ES-I3 (cell line): ENCODE data around the gene PRPF19.

ENCODE experiments used
- H3K36me3 ChIP-seq: 2 replicates; pipeline ENCODE4 v1.6.1; 2013; ENCODE audit warnings: mild to moderate bottlenecking, low read length, control low read depth, moderate library complexity; ENCODE audit not compliant: insufficient read depth
- H3K4me1 ChIP-seq: 2 replicates; pipeline ENCODE4 v1.6.1; 2013; ENCODE audit warnings: mild to moderate bottlenecking, control low read depth, low read length; ENCODE audit not compliant: insufficient read depth
- H3K9ac ChIP-seq: 2 replicates; pipeline ENCODE4 v1.6.1; 2013; ENCODE audit warnings: low read depth, mild to moderate bottlenecking, low read length, moderate library complexity
- H3K9me3 ChIP-seq: 2 replicates; pipeline ENCODE4 v1.6.1; 2013; ENCODE audit warnings: mild to moderate bottlenecking, low read length, moderate library complexity; ENCODE audit not compliant: control insufficient read depth, insufficient read depth

Gene PRPF19

DNA sequence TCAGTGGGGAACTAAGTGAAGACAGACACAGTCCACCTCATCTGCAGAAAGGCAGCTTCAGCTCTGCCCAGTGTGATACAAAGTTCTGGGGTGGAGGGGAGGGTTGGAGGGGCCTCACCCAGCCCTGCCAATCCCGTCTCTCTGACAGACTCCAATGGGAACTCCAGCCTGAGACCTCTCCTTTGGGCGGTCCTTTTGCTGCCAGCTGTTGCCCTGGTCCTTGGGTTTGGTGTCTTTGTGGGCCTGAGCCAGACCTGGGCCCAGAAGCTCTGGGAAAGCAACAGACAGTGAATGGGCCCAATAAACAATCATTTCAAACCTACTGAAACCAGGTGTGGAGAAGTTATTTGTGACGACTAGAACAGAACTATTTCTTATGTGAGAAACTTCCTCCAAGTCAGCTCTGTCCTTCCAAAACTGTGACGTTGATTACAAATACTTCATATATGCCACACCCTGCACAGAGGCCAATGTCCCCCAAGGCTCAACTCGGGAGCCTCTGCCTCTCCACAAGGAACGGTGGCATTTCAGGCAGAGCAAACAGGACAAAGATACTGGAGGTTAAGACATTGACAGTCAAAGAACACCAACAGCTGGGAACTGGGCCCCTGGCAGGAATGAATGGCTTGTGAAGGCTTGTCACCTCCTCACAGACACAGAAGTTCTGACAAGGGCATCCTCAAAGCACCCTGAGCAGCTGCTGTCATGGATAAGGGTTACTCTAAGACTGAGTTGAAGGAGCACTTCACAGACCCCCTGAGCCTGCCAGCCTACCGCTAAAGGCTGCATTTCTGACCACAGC is 30.8 kb downstream of the PRPF19 start:
- Histone ChIP-seq H3K4me1 (peaks cover 12% of the 10 kb centered on the region; the same call in 1 of the 2 replicates), H3K36me3 (no peaks in the 10 kb centered on the region), H3K9ac (no peak overlapping the region), H3K9me3 (no peaks in the 10 kb centered on the region)

DNA sequence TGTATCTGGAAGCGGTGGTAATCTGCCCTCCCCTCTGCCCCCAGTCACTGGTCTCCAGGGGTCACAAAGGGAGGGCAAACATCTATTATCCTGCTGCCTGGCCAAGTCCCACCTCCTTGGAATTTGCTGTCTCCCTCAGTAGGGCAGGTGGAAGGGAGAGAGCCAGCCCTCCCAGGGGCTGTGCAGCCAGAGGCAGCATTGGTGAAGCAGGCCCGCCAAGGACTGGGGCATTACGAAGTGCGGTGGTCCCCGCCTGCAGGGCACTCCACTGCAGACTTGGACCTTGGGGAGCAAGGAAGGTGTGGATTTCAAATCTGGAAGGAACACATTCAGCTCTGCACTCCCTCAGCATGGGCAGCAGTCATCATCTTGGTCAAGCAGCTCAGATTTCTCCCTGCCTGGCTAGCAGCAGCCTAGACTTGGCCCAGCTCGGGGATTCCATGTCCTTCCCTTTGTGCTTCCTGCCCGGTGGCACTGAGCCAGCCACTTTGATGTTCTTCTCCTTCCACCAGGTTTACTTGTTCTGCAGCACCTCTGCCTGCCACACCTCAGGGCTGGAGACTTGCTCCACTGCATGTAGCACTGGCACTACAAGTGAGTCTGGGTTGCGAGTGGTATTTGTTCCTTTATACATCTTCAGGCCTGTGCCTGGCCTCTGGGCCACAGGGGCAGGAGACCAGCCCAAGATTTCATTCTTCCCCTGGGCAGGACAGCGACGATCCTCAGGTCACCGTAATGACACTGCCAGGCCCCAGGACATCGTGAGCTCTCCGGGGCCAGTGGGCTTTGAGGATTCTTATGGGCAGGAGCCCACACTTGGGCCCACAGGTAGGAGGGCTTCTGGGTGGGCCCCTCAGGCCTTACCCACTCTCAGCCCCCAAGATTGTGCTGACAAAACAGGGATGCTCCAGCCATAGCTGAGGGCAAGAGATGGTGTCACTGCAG is 31.7 kb downstream of the PRPF19 start:
- Histone ChIP-seq H3K9ac (no peak overlapping the region), H3K4me1 (peaks cover 12% of the 10 kb centered on the region; the same call in 1 of the 2 replicates), H3K9me3 (no peaks in the 10 kb centered on the region), H3K36me3 (no peaks in the 10 kb centered on the region)

DNA sequence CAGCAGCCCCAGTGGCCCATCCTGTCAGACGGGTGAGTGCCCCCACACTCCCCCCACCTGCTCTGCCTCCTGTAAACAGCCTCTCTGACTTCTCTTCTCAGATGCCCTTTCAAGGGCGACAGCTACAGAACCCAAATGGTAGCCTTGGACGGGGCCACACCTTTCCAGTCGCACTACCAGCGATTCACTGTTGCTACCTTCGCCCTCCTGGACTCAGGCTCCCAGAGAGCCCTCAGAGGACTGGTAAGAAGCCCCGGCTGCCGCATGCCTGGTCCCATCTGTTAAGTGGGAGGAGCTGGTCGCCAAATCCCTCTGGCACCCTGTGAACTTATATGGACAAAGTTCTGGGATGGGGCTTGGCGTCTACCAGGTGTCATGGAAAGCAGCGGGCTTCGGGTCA is 32.9 kb downstream of the PRPF19 start:
- H3K4me1 ChIP-seq, result peaks cover 12% of the 10 kb centered on the region; the same call in 1 of the 2 replicates
- H3K9me3 ChIP-seq, result no peaks in the 10 kb centered on the region
- H3K36me3 ChIP-seq, result no peaks in the 10 kb centered on the region
- no peak overlapping the region for H3K9ac ChIP-seq

DNA sequence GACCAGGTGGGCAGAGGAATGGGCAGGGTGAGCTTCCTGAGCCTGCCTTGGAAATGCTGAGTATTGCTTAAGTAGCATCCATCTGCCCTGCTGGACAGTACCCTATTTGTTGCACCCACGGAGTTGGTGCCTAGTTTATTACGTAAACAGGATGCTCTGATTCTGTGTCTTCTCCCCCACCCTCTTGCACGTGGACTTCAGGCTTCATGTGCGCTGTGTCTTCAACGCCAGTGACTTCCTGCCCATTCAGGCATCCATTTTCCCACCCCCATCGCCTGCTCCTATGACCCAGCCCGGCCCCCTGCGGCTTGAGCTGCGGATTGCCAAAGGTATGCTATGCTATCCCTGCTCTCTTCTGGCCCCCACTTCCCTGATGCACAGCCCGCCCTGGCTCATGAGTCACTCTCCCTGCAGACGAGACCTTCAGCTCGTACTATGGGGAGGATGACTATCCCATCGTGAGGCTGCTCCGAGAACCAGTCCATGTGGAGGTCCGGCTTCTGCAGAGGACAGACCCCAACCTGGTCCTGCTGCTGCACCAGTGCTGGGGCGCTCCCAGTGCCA is 33.3 kb downstream of the PRPF19 start:
- Histone ChIP-seq H3K4me1 (peaks cover 12% of the 10 kb centered on the region; the same call in 1 of the 2 replicates), H3K9ac (no peak overlapping the region), H3K36me3 (no peaks in the 10 kb centered on the region), H3K9me3 (no peaks in the 10 kb centered on the region)

DNA sequence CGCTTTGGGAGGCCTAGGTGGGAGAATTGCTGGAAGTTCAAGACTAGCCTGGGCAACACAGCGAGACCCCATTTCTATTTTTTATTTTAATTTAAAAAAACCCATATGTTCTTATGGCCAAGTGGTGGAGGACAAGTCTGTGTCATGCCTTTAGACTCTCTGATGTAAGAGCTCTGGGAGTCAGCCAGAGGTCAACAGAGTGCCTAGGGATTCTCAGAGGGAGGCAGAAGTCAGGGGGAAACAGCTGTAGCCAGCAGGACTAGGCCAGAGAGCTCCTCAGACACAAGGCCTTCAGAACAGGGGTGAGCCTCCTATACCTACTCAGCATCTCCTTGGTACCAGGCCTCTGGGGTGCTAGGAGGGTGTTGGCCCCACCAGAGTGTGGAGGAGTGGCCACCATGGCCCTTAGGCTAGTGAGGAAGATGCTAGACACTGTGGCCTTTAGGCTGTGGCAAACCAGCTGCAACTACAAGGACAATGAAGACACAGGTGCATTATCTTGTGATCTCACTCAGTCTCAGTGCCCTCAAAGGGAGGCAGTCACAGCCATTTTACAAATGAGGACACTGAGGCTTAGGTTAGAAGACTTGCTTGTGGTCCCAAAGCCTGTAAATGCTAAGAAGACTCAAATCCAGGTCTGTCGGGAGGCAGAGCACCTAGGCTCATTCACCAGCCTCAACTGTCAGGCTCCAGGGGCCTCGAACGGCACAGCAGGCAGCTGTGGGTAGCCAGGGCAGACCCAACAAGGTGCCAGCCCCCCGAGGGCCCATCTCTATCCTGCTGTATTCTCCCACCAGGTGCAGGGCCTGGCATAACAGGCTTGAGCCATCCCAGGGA is 34.0 kb downstream of the PRPF19 start:
- H3K36me3 ChIP-seq, result no peaks in the 10 kb centered on the region
- H3K9me3 ChIP-seq, result no peaks in the 10 kb centered on the region
- peaks cover 12% of the 10 kb centered on the region; the same call in 1 of the 2 replicates for H3K4me1 ChIP-seq
- H3K9ac ChIP-seq, result no peak overlapping the region

DNA sequence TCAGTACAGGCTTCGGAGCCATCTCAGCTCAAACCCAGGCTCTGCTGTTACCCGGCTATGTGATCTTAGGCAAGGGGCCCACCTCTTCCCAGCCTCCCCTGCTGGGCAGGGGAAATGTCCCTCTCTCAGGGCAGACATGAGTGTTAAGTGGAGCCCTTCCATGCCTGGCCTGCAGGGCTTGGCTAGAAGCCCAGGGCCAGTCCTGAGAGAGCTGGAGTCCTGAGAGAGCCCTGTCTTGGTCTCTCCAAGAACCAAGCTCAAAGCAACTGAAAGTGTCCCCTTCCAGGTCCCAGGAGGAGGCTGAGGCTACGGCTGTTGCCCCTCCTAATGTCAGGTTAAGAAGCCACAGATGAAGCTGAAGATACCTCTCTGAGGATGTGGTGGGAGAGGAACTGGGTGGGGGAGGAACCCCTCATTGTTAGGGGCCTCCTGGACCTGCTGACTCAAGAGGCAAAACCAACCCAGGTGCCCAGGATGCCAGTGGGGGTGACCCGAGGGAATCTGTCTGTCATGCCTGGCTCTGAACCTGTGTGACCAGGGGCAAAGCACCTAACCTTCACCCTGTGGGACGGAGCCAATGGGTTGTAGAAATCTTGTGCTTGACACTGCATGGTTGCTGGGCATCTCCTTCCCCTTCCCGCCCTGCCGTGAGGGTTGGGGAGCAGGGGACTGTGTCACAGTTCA is 34.9 kb downstream of the PRPF19 start:
- Histone ChIP-seq H3K4me1 (peaks cover 12% of the 10 kb centered on the region; the same call in 1 of the 2 replicates), H3K9ac (no peak overlapping the region), H3K36me3 (no peaks in the 10 kb centered on the region), H3K9me3 (no peaks in the 10 kb centered on the region)

DNA sequence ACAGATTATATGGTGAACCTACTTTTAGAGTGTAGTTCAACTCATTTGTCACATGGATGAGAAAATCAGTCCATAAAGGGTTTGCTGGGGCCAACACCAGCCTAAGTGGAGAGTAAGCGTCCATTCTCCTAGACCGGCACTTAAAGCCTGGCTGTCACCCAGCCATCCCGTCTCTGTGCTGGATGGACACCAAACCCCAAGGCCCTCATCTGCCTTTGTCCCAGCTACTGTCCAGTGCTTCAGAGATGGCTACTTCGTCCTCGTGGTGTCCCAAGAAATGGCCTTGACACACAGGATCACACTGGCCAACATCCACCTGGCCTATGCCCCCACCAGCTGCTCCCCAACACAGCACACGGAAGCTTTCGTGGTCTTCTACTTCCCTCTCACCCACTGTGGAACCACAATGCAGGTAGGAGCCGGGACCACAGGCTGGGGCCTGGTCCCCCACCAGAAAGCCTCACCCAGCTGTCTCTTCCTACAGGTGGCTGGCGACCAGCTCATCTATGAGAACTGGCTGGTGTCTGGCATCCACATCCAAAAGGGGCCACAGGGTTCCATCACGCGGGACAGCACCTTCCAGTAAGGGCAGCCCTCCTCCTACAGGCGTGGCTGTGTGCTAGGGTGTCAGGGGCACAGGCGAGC is 35.5 kb downstream of the PRPF19 start:
- Histone ChIP-seq H3K36me3 (no peaks in the 10 kb centered on the region), H3K4me1 (peaks cover 12% of the 10 kb centered on the region; the same call in 1 of the 2 replicates), H3K9me3 (no peaks in the 10 kb centered on the region), H3K9ac (no peak overlapping the region)

DNA sequence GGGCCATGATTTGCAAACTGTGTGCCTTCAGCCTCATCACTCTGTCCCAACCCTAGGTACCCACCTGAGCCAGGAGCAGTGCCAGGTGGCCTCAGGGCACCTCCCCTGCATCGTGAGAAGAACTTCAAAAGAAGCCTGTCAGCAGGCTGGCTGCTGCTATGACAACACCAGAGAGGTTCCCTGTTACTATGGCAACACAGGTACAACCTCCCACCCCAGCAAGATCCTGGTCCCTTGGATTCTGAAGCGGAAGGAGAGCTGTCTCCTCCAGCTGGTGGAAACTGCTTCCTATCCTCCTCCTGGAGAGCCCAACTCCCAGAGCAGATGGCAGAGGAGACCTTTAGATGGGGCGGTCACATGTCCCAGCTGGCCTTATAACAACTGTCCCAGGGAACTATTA is 36.1 kb downstream of the PRPF19 start:
- H3K9me3 ChIP-seq, result no peaks in the 10 kb centered on the region
- no peaks in the 10 kb centered on the region for H3K36me3 ChIP-seq
- H3K4me1 ChIP-seq, result peaks cover 12% of the 10 kb centered on the region; the same call in 1 of the 2 replicates
- H3K9ac ChIP-seq, result no peak overlapping the region

DNA sequence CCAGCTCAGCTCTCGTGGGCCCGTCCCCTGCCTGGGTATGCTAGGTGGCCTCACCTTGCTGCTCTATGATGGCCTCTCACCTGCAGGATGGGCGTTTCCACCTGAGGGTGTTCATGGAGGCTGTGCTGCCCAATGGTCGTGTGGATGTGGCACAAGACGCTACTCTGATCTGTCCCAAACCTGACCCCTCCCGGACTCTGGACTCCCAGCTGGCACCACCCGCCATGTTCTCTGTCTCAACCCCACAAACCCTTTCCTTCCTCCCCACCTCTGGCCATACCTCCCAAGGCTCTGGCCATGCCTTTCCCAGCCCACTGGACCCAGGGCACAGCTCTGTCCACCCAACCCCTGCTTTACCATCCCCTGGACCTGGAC is 36.9 kb downstream of the PRPF19 start:
- H3K9me3 ChIP-seq, result no peaks in the 10 kb centered on the region

DNA sequence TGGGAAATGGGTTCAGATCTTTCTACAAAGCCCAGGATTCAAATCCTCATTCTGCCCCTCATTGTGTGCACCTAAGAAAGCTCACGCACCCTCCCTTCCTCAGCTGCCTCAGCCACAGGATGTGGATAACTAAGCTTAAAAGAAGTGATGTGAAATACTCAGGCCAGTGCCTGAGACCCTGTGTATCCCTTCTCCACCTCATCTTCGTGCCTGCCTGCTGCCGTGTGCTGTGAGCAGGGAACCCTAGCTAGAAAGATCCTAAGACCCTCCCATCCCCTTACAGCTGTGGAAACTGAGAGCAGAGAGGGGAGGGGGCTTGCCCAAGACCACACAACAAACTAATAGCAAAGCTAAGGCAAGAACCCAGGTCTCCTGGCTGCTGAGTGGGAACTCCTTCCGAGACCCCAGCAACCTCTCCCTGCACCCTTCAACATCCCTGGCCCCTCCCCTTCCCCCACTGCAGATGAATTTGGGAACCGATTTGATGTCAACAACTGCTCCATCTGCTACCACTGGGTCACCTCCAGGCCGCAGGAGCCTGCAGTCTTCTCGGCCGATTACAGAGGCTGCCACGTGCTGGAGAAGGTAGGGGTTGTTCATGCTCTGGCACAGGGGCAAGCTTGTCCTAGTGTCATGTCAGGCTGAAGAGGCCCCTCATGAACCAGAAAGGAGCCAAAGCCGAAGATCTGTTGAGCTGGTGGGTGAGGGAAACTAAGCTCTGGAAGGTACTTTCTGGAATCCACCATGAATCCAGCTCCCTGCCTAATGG is 37.5 kb downstream of the PRPF19 start:
- Histone ChIP-seq H3K9ac (no peak overlapping the region), H3K4me1 (peaks cover 12% of the 10 kb centered on the region; the same call in 1 of the 2 replicates), H3K36me3 (no peaks in the 10 kb centered on the region), H3K9me3 (no peaks in the 10 kb centered on the region)

More for the DNA sequence above, 36.9 kb downstream of the PRPF19 start:
- no peaks in the 10 kb centered on the region for H3K36me3 ChIP-seq
- peaks cover 12% of the 10 kb centered on the region; the same call in 1 of the 2 replicates for H3K4me1 ChIP-seq
- H3K9ac ChIP-seq, result no peak overlapping the region

DNA sequence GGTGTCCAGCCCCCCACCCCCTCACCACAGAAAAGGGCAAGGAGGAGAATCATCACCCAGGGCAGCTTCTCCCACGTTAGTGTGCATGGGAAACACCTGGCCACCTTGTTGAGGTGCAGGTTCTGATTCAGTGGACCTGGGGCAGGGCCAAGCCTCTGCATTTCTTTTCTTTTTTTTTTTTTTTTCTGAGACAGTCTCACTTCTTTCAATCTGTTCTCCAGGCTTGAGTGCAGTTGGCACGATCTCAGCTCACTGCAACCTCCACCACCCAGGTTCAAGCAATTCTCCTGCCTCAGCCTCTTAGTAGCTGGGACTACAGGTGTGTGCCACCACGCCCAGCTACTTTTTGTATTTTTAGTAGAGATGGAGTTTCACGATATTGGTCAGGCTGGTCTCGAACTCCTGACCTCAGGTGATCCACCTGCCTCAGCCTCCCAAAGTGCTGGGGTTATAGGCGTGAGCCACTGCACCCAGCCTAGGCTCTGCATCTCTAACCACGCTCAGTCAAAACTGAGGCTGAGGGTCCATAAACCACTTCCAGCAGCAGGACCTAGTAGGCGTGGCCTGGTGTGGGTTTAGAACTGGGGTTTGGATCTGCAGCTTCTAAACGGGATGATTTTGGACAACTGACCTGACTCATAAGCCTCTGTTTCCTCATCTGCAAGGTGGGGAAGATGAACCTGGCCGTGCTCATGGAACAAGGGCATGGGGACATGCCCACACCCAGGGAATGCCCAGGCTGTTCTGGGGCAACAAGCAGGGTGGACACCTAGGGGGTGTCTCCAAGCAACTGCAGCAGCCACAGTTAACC is 38.3 kb downstream of the PRPF19 start:
- Histone ChIP-seq H3K9me3 (no peaks in the 10 kb centered on the region), H3K4me1 (peaks cover 7% of the 10 kb centered on the region; the same call in 1 of the 2 replicates), H3K36me3 (no peaks in the 10 kb centered on the region), H3K9ac (no peak overlapping the region)
